Neuronal stem cell (in vitro differentiated cells): ENCODE measurements around the gene DMRTC1.
"Not testable (repeated sequence)": the region's sequence is repeated elsewhere in the genome, so short reads cannot be mapped to it uniquely, and the experiment has no call there.

Source experiments
- DNase-seq: peaks from one replicate; pipeline ENCODE4 v3.0.0-alpha.2; 2013; ENCODE audit warnings: low spot score
- H2AFZ ChIP-seq: one replicate; pipeline ENCODE4 v1.6.1; 2013; ENCODE audit warnings: mild to moderate bottlenecking, low read length, inconsistent platforms
- H2AK5ac ChIP-seq: 2 replicates; pipeline ENCODE4 v1.6.1; 2013; ENCODE audit warnings: low read depth, mild to moderate bottlenecking, inconsistent platforms, low read length, moderate library complexity, mixed read lengths
- H2BK120ac ChIP-seq: 2 replicates; pipeline ENCODE4 v1.6.1; 2013; ENCODE audit warnings: low read depth, mild to moderate bottlenecking, inconsistent platforms, low read length, moderate library complexity, mixed read lengths
- H2BK12ac ChIP-seq: one replicate; pipeline ENCODE4 v1.6.1; 2013; ENCODE audit warnings: low read length, inconsistent platforms
- H2BK15ac ChIP-seq: 2 replicates; pipeline ENCODE4 v1.6.1; 2013; ENCODE audit warnings: mild to moderate bottlenecking, low read length, inconsistent platforms, mixed read lengths
- H2BK5ac ChIP-seq: one replicate; pipeline ENCODE4 v1.6.1; 2013; ENCODE audit warnings: inconsistent platforms, mild to moderate bottlenecking, low read length, moderate library complexity
- H3K14ac ChIP-seq: one replicate; pipeline ENCODE4 v1.6.1; 2013; ENCODE audit warnings: low read length, inconsistent platforms
- H3K18ac ChIP-seq: 2 replicates; pipeline ENCODE4 v1.6.1; 2013; ENCODE audit warnings: low read length, inconsistent platforms
- H3K23ac ChIP-seq: 2 replicates; pipeline ENCODE4 v1.6.1; 2013; ENCODE audit warnings: low read depth, mild to moderate bottlenecking, mixed read lengths, low read length, inconsistent platforms; ENCODE audit not compliant: poor library complexity
- H3K27ac ChIP-seq: replicated peaks from 3 replicates; pipeline ENCODE4 v1.5.1; 2013; ENCODE audit warnings: low read length, inconsistent platforms
- H3K27me3 ChIP-seq, 3 experiments: 2 replicates each; pipeline ENCODE4 v1.6.1; 2013; ENCODE audit warnings: low read length in 3 of 3, mild to moderate bottlenecking in 2 of 3, inconsistent platforms in 1 of 3, low read depth in 1 of 3, mixed read lengths in 1 of 3, moderate library complexity in 1 of 3; ENCODE audit not compliant: control insufficient read depth in 3 of 3, insufficient read depth in 3 of 3
- H3K36me3 ChIP-seq, 2 donors: replicated peaks in 1 of 2; 2 replicates each; pipeline ENCODE4 v1.6.1; 2013; ENCODE audit warnings: low read length in 2 of 2; ENCODE audit not compliant: control insufficient read depth in 2 of 2, insufficient read depth in 2 of 2
- H3K4ac ChIP-seq: 2 replicates; pipeline ENCODE4 v1.6.1; 2013; ENCODE audit warnings: inconsistent platforms, mild to moderate bottlenecking, low read length, moderate library complexity
- H3K4me1 ChIP-seq, 2 donors: 1 replicate in 1 of 2; 2 replicates in 1 of 2; pipeline ENCODE4 v1.6.1; 2013; ENCODE audit warnings: low read length in 2 of 2, low read depth in 1 of 2; ENCODE audit not compliant: control insufficient read depth in 2 of 2, insufficient read depth in 1 of 2
- H3K4me2 ChIP-seq: one replicate; pipeline ENCODE4 v1.6.1; 2013; ENCODE audit warnings: mild to moderate bottlenecking, low read length, inconsistent platforms; ENCODE audit not compliant: insufficient read depth, poor library complexity, severe bottlenecking
- H3K4me3 ChIP-seq, 2 donors: 2 replicates each; pipeline ENCODE4 v1.5.1; 2013; ENCODE audit warnings: low read length in 2 of 2, mild to moderate bottlenecking in 2 of 2, inconsistent platforms in 1 of 2, moderate library complexity in 1 of 2
- H3K79me1 ChIP-seq: one replicate; pipeline ENCODE4 v1.6.1; 2013; ENCODE audit warnings: low read depth, mild to moderate bottlenecking, inconsistent platforms, low read length, moderate library complexity
- H3K9ac ChIP-seq: one replicate; pipeline ENCODE4 v1.6.1; 2013; ENCODE audit warnings: mild to moderate bottlenecking, low read depth, low read length, inconsistent platforms; ENCODE audit not compliant: poor library complexity
- H3K9me3 ChIP-seq, 2 donors: replicated peaks in 1 of 2; 2 replicates each; pipeline versions ENCODE3 to v1.6.1; 2013; ENCODE audit warnings: low read length in 2 of 2, mild to moderate bottlenecking in 2 of 2, inconsistent platforms in 1 of 2, low read depth in 1 of 2, mixed read lengths in 1 of 2, moderate library complexity in 1 of 2; ENCODE audit not compliant: control insufficient read depth in 2 of 2, insufficient read depth in 1 of 2
- H4K8ac ChIP-seq: one replicate; pipeline ENCODE4 v1.6.1; 2013; ENCODE audit warnings: low read depth, mild to moderate bottlenecking, inconsistent platforms, low read length, moderate library complexity
- H4K91ac ChIP-seq: one replicate; pipeline ENCODE4 v1.6.1; 2013; ENCODE audit warnings: low read length, low read depth, mild to moderate bottlenecking, inconsistent platforms; ENCODE audit not compliant: poor library complexity
- WGBS, 2 donors: extraction: QIAGEN DNeasy Blood & Tissue Kit; methylation state at CpG; one replicate each; pipeline ENCODE4 v1.1.7; 2013; ENCODE audit warnings: missing lambda C conversion rate in 2 of 2, mixed read lengths in 1 of 2; ENCODE audit not compliant: insufficient read length in 2 of 2, insufficient replicate concordance in 1 of 2; ENCODE audit errors: extremely low coverage in 2 of 2; 5-methylcytosine and 5-hydroxymethylcytosine counted together

The DMRTC1 gene

DNA sequence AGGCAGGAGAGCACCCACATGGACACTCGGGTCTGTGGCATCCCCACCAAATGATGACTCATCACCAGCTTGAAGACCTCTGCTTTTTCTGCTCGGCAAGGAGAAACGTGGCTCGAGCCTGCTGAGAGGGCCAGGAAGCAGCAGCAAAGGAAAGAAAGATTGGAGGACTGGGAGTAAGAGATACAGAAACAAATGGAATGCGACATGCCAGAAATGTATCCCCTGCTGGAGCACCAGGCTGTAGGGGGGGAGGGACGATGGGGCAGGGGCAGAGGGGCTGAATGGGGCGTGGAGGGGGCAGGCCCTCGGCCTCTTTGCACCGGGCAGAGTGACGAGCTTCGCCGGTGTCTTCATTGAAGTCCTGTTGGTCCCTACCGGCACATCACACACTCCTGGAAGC lies 31.3 kb downstream of the DMRTC1 start, which contains the start of gene FAM236C:
TSS of gene FAM236C (plus strand) at position 301 of the 400 bp plus-strand sequence. CDS start 100 bp downstream, outside the sequence.
- not testable (repeated sequence) for H2AK5ac ChIP-seq, DNase-seq, H3K4me2 ChIP-seq, H4K8ac ChIP-seq, H3K4me3 ChIP-seq, H3K9ac ChIP-seq, H2BK120ac ChIP-seq, H4K91ac ChIP-seq, H2BK5ac ChIP-seq, H2BK15ac ChIP-seq, H3K27ac ChIP-seq, H3K14ac ChIP-seq, H2AFZ ChIP-seq, H3K36me3 ChIP-seq, H3K27me3 ChIP-seq, H3K23ac ChIP-seq, H3K4me1 ChIP-seq, H3K4ac ChIP-seq, H2BK12ac ChIP-seq, H3K9me3 ChIP-seq, H3K18ac ChIP-seq, H3K79me1 ChIP-seq
- no CpG with 5 or more reads among the region's 13 CpGs for WGBS, 2 donors

DNA sequence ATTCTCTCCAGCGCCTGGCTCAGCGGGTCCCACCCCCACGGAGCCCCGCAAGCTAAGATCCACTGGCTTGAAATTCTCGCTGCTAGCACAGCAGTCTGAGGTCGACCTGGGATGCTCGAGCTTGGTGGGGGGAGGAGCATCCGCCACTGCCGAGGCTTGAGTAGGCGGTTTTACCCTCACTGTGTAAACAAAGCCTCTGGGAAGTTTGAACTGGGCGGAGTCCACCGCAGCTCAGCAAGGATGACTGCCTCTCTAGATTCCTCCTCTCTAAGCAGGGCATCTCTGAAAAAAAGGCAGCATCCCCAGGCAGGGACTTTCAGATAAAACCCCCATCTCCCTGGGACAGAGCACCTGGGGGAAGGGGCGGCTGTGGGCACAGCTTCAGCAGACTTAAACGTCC lies 53.9 kb downstream of the DMRTC1 start:
- not testable (repeated sequence) for H2BK5ac ChIP-seq, H3K36me3 ChIP-seq, DNase-seq, H3K27me3 ChIP-seq, H3K27ac ChIP-seq, H2BK15ac ChIP-seq, H3K79me1 ChIP-seq, H3K4me3 ChIP-seq, H3K23ac ChIP-seq, H3K9me3 ChIP-seq, H2BK120ac ChIP-seq, H3K9ac ChIP-seq, H3K4me1 ChIP-seq, H3K4ac ChIP-seq, H4K91ac ChIP-seq, H2AK5ac ChIP-seq, H2AFZ ChIP-seq, H3K14ac ChIP-seq, H2BK12ac ChIP-seq, H3K18ac ChIP-seq, H4K8ac ChIP-seq, H3K4me2 ChIP-seq
- WGBS, 2 donors, result no CpG with 5 or more reads among the region's 14 CpGs

DNA sequence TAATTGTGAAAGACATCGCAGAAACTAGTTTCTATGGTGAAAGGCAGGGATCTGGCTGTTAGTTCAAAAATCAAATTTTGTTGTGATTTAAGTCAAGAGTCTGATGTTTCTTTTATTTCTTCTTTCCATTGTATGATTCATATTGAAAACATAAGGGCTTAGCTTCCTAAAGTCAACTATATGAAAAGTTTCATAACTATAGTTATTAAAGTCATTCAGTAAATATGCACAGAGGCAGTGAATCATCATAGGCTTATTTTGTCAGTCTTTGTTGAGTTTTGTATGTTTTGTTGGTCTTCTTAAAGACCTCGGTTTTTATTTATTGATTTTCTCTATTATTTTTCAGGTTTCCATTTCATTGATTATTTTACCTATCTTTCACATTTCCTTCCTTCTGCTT lies 60.7 kb downstream of the DMRTC1 start:
- H4K91ac ChIP-seq, H2BK5ac ChIP-seq, H3K4ac ChIP-seq, H2BK120ac ChIP-seq, H4K8ac ChIP-seq, H3K23ac ChIP-seq, H3K14ac ChIP-seq, H3K79me1 ChIP-seq, H3K4me3 ChIP-seq, H3K27me3 ChIP-seq, H3K4me1 ChIP-seq, DNase-seq, H3K9me3 ChIP-seq, H3K18ac ChIP-seq, H2BK12ac ChIP-seq, H2AFZ ChIP-seq, H2BK15ac ChIP-seq, H3K4me2 ChIP-seq, H3K27ac ChIP-seq, H3K9ac ChIP-seq, H3K36me3 ChIP-seq, H2AK5ac ChIP-seq: not testable (repeated sequence)
- no CpG with 5 or more reads among the region's 2 CpGs for WGBS, 2 donors

DNA sequence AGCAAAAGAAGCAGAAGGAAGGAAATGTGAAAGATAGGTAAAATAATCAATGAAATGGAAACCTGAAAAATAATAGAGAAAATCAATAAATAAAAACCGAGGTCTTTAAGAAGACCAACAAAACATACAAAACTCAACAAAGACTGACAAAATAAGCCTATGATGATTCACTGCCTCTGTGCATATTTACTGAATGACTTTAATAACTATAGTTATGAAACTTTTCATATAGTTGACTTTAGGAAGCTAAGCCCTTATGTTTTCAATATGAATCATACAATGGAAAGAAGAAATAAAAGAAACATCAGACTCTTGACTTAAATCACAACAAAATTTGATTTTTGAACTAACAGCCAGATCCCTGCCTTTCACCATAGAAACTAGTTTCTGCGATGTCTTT lies 106.1 kb downstream of the DMRTC1 start:
- H3K4me1 ChIP-seq, H3K18ac ChIP-seq, H4K91ac ChIP-seq, H3K27me3 ChIP-seq, H3K4ac ChIP-seq, H3K79me1 ChIP-seq, H3K27ac ChIP-seq, H2BK12ac ChIP-seq, H4K8ac ChIP-seq, H3K14ac ChIP-seq, H3K36me3 ChIP-seq, H3K23ac ChIP-seq, H2BK5ac ChIP-seq, H3K9me3 ChIP-seq, H2BK120ac ChIP-seq, DNase-seq, H2BK15ac ChIP-seq, H2AK5ac ChIP-seq, H2AFZ ChIP-seq, H3K9ac ChIP-seq, H3K4me2 ChIP-seq, H3K4me3 ChIP-seq: not testable (repeated sequence)
- WGBS, 2 donors, result no CpG with 5 or more reads among the region's 2 CpGs
